Small intestine (tissue), 7 donors: Measurements from ENCODE around the gene PADI6. TPM values are rescaled to one million over a fixed set of nuclear protein-coding genes. Genes with fewer than 3 reads are reported as not detected.

Source experiments
- DNase-seq, 2 donors: peaks; one replicate each; pipeline versions ENCODE4 v3.0.0 to v3.0.0-alpha.2; 2013
- FAIRE-seq: peaks from 2 replicates; lab custom pipeline; 2012; peaks lifted over from hg19 to GRCh38; lab: Jason Lieb, UNC
- H3K27ac ChIP-seq, 3 donors: one replicate each; pipeline ENCODE4 v1.5.1; 2013; ENCODE audit warnings: low read length in 2 of 3, mild to moderate bottlenecking in 2 of 3, control low read depth in 1 of 3, inconsistent platforms in 1 of 3, low read depth in 1 of 3, moderate library complexity in 1 of 3
- H3K27me3 ChIP-seq, 3 donors: one replicate each; pipeline ENCODE4 v1.6.1; 2013; ENCODE audit warnings: low read length in 3 of 3, inconsistent platforms in 1 of 3; ENCODE audit not compliant: control insufficient read depth in 3 of 3, insufficient read depth in 3 of 3
- H3K36me3 ChIP-seq, 3 donors: one replicate each; pipeline ENCODE4 v1.6.1; 2013; ENCODE audit warnings: low read length in 3 of 3, inconsistent platforms in 1 of 3, low read depth in 1 of 3, mild to moderate bottlenecking in 1 of 3, moderate library complexity in 1 of 3; ENCODE audit not compliant: control insufficient read depth in 3 of 3, insufficient read depth in 2 of 3
- H3K4me1 ChIP-seq, 3 donors: one replicate each; pipeline ENCODE4 v1.6.1; 2013; ENCODE audit warnings: low read length in 2 of 3, inconsistent platforms in 1 of 3, low read depth in 1 of 3, mild to moderate bottlenecking in 1 of 3, moderate library complexity in 1 of 3; ENCODE audit not compliant: control insufficient read depth in 3 of 3, insufficient read depth in 2 of 3
- H3K4me3 ChIP-seq, 3 donors: one replicate each; pipeline ENCODE4 v1.5.1; 2013; ENCODE audit warnings: low read length in 3 of 3, control low read depth in 1 of 3, inconsistent platforms in 1 of 3, low read depth in 1 of 3, mild to moderate bottlenecking in 1 of 3, moderate library complexity in 1 of 3
- H3K9me3 ChIP-seq, 2 donors: one replicate each; pipeline ENCODE4 v1.6.1; 2013; ENCODE audit warnings: low read depth in 1 of 2, low read length in 1 of 2; ENCODE audit not compliant: control insufficient read depth in 2 of 2, insufficient read depth in 1 of 2
- WGBS, 3 donors: extraction: QIAGEN DNeasy Blood & Tissue Kit; methylation state at CpG; one replicate each; pipeline ENCODE4 v1.1.7; 2013; 5-methylcytosine and 5-hydroxymethylcytosine counted together
- polyA plus RNA-seq, 4 donors: library from polyadenylated mRNA; stranded (reverse) in 3 of 4; unstranded in 1 of 4; fragments of 200-250 nt in 3 of 4; fragments of 120-200 nt in 1 of 4; gene quantifications; one replicate each; pipeline versions ENCODE4 v1.2.1 to v1.2.3, GENCODE V29; 2013
- donor health status: healthy with polysubstance abuse.
- donor health status: control.
- donor health status: control.
- donor health status: Bipolar disorder and iron deficiency.
- donor health status: healthy.

PADI6 gene
- polyA plus RNA-seq, 4 donors = not detected

DNA sequence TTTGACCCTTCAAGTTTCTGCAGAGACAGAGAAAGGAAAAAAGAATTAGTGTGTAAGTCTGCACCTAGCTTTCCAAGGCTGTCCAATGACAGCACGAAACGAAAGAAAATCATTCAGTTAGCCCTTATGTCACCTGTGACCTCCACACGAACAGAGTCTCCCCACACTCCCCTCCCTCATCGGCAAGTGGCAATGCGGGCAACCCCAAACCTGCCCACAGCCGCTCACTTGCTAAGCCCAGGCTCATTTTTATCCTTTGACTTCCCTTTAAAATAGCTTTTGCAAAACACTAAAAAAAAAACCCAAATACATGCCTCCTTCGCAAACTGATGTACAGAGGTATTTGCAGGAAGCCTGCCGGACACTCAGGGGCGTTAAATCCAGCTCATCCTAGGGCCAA lies 57.2 kb downstream of the PADI6 start:
- 57 to 72% (median 66%) methylated on average over 9 of the region's 9 CpGs for WGBS, 3 donors
- peak in 1 of 2 donors; percentile 30 for DNase-seq
- Histone ChIP-seq H3K27me3 (no peaks in the 10 kb centered on the region), H3K9me3 (no peaks in the 10 kb centered on the region), H3K4me1 (no peaks in the 10 kb centered on the region), H3K4me3 (no peak overlapping the region), H3K36me3 (peaks cover 3 to 61% (median 12%) of the 10 kb centered on the region in 3 donors), H3K27ac (peak overlapping the region in 1 of 3 donors; percentile 8)
- FAIRE-seq = no peak

GRCh38 chr1:17432412-17432811 lies 60.4 kb downstream of the PADI6 start:
- WGBS, 3 donors = 94 to 97% (median 96%) methylated on average over 3 of the region's 3 CpGs
- no peaks in the 10 kb centered on the region for H3K27me3 ChIP-seq
- no peaks in the 10 kb centered on the region for H3K9me3 ChIP-seq
- H3K4me3 ChIP-seq = no peak overlapping the region
- DNase-seq (no peak), FAIRE-seq (no peak)
- H3K4me1 ChIP-seq = peaks cover 0 to 7% (median 0%) of the 10 kb centered on the region in 3 donors
- H3K36me3 ChIP-seq = peaks cover 0 to 53% (median 4%) of the 10 kb centered on the region in 3 donors
- H3K27ac ChIP-seq = no peak overlapping the region

GRCh38 chr1:17433261-17433660 lies 61.3 kb downstream of the PADI6 start:
- no peaks in the 10 kb centered on the region for H3K27me3 ChIP-seq
- no peak overlapping the region for H3K27ac ChIP-seq
- peaks cover 0 to 7% (median 0%) of the 10 kb centered on the region in 3 donors for H3K4me1 ChIP-seq
- FAIRE-seq = no peak
- H3K4me3 ChIP-seq = no peak overlapping the region
- 87 to 91% (median 90%) methylated on average over 13 of the region's 13 CpGs for WGBS, 3 donors
- H3K36me3 ChIP-seq = peaks cover 0 to 45% (median 4%) of the 10 kb centered on the region in 3 donors
- DNase-seq = no peak
- H3K9me3 ChIP-seq = no peaks in the 10 kb centered on the region

GRCh38 chr1:17434016-17434415 lies 62.0 kb downstream of the PADI6 start:
- no peak for FAIRE-seq
- 78 to 87% (median 85%) methylated on average over 3 of the region's 3 CpGs for WGBS, 3 donors
- peaks cover 0 to 7% (median 0%) of the 10 kb centered on the region in 3 donors for H3K4me1 ChIP-seq

DNA sequence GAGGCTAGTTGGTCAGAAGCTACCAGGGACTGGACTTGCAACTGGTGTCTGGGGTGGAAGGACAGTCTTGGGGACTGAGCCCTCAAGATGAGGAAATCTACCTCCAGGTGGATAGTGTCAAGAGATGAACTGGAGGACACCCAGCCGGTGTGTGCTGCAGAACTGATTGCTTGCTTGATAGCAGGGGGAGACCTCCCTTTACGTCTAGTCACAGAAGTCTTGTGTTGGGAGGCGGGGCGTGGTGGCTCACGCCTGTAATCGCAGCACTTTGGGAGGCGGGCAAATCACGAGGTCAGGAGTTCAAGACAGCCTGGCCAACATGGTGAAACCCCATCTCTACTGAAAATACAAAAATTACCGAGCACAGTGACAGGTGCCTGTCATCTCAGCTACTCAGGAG lies 62.6 kb downstream of the PADI6 start:
- WGBS, 3 donors = 72 to 75% (median 73%) methylated on average over 9 of the region's 9 CpGs

More at GRCh38 chr1:17434016-17434415, 62.0 kb downstream of the PADI6 start:
- Histone ChIP-seq H3K36me3 (peaks cover 0 to 41% (median 4%) of the 10 kb centered on the region in 3 donors), H3K27me3 (no peaks in the 10 kb centered on the region), H3K4me3 (no peak overlapping the region), H3K27ac (no peak overlapping the region), H3K9me3 (no peaks in the 10 kb centered on the region)
- DNase-seq = no peak

DNA sequence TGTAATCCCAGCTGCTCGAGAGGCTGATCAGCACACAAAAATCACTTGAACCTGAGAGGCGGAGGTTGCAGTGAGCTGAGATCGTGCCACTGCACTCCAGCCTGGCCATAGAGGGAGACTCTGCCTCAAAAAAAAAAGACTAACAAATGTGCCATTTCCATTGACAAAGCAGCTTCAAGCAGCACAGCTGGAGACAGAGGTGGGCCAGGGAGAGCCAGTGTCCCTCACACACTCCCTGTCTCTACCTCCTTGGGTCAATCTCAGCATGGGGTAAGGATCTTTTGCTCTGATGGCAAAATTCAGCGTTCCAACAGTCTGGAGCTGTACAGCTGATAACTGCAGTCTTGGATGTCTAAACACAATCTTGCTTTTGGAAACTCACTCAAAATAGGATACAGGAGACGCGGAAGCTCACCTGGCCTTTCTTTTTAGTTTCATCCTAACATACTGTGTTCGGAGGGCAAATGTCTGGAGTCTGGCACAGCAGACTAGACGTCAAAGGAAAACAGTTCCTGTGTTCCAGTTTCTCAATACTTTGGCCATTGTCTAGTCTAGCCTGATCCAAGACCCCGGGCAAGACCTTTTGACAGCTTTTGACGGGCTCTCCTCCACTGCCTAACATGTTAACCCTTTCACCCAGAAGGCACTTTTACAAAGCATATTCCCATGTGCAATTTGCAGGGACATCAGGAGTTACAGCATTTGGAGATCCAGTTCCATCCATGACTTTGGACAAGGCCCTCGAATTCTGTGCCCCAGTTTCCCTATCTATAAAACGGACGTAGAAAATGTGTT lies 64.6 kb downstream of the PADI6 start:
- peak overlapping the region in 2 of 3 donors; percentile 44 to 88 for H3K4me3 ChIP-seq
- H3K36me3 ChIP-seq = peaks cover 0 to 37% (median 4%) of the 10 kb centered on the region in 3 donors
- DNase-seq (no peak), FAIRE-seq (no peak)
- WGBS, 3 donors = 47 to 49% (median 48%) methylated on average over 13 of the region's 13 CpGs
- no peaks in the 10 kb centered on the region for H3K9me3 ChIP-seq
- H3K4me1 ChIP-seq = peaks cover 0 to 11% (median 0%) of the 10 kb centered on the region in 3 donors
- H3K27ac ChIP-seq = peak overlapping the region in 1 of 3 donors; percentile 21
- peaks cover 0 to 11% (median 0%) of the 10 kb centered on the region in 3 donors for H3K27me3 ChIP-seq

More for the DNA sequence above, 62.6 kb downstream of the PADI6 start:
- FAIRE-seq (no peak), DNase-seq (no peak)
- H3K9me3 ChIP-seq = no peaks in the 10 kb centered on the region
- H3K27me3 ChIP-seq = no peaks in the 10 kb centered on the region
- H3K36me3 ChIP-seq = peaks cover 0 to 38% (median 4%) of the 10 kb centered on the region in 3 donors
- no peak overlapping the region for H3K4me3 ChIP-seq
- H3K4me1 ChIP-seq = peaks cover 0 to 7% (median 0%) of the 10 kb centered on the region in 3 donors
- no peak overlapping the region for H3K27ac ChIP-seq

- peaks cover 0 to 16% (median 0%) of the 10 kb centered on the region in 3 donors for H3K27me3 ChIP-seq
- peaks cover 0 to 35% (median 4%) of the 10 kb centered on the region in 3 donors for H3K36me3 ChIP-seq
- H3K27ac ChIP-seq = peak overlapping the region in 1 of 3 donors; percentile 30
- H3K4me1 ChIP-seq = peaks cover 0 to 11% (median 0%) of the 10 kb centered on the region in 3 donors
- no peak for FAIRE-seq
- DNase-seq = no peak
- WGBS, 3 donors = 2 to 8% (median 7%) methylated on average over 9 of the region's 9 CpGs
- peak overlapping the region; percentile 44 to 88 (median 82) for H3K4me3 ChIP-seq
- no peaks in the 10 kb centered on the region for H3K9me3 ChIP-seq
These were observed 65.2 kb downstream of the PADI6 start for GRCh38 chr1:17437260-17437579.

DNA sequence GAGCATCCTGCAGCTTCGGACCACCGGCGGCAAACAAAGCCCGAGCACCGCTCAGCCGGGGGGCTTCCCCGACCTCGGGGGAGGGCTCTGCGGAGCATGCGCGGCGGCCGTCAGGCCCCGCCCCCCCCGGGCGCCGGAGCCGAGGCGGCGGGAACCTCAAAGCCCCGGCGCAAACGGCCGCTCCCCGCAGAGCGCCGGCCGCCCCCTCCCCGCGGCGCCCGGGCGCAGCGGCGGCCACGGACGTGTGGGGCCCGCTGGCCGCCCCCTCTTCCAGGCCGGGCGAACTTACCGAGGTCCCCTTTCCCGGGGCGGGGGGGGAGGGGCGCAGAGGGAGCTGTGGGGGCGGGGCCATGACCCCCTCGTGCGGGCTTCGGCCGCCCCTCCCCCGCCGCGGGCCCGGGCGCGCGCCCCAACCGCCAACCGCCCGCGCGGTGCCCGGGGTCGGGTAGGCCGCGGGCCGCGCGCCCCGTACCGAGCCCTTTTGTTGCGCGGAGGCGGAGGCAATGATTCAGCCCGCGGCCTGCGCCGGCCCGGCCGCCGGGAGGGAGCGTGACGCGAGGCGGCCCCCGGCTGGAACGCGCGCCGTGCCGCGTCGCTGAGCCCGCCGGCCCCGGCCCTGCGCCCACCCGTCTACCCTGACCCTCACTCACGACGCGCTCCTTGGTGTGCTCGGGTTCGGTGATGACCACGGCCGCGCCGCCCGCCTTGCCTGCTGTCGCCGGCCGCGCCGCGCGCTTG lies 65.8 kb downstream of the PADI6 start:
- 1% methylated on average over 37 to 115 of the region's 115 CpGs for WGBS, 3 donors
- peak; percentile 34 to 76 for DNase-seq
- no peak for FAIRE-seq

More for the DNA sequence above, 65.8 kb downstream of the PADI6 start:
- no peaks in the 10 kb centered on the region for H3K9me3 ChIP-seq
- peaks cover 0 to 31% (median 4%) of the 10 kb centered on the region in 3 donors for H3K36me3 ChIP-seq
- H3K4me3 ChIP-seq = peak overlapping the region; percentile 82 to 93 (median 88)
- peak overlapping the region; percentile 76 to 88 (median 81) for H3K27ac ChIP-seq
- H3K4me1 ChIP-seq = peaks cover 0 to 11% (median 0%) of the 10 kb centered on the region in 3 donors
- H3K27me3 ChIP-seq = peaks cover 0 to 16% (median 0%) of the 10 kb centered on the region in 3 donors
